Loucy (cell line): ENCODE results near the gene FOXP1.

Source experiments
- H2AFZ ChIP-seq: fragments of 200-600 bp; sonication (generic); 2 replicates; pipeline ENCODE4 v1.6.0; 2016; ENCODE audit warnings: antibody characterized with exemption, mild to moderate bottlenecking, low read length, moderate library complexity
- H3F3A ChIP-seq: fragments of 200-600 bp; 2 replicates; pipeline ENCODE4 v1.6.0; 2016; ENCODE audit warnings: antibody characterized with exemption, low read depth, mild to moderate bottlenecking
- H3K27me3 ChIP-seq: fragments of 200-600 bp; sonication (generic); 2 replicates; pipeline ENCODE4 v1.6.1; 2014; ENCODE audit warnings: low read length, mild to moderate bottlenecking; ENCODE audit not compliant: insufficient read depth, poor library complexity, severe bottlenecking
- H3K36me3 ChIP-seq: fragments of 200-600 bp; sonication (generic); 2 replicates; pipeline ENCODE4 v1.6.1; 2016; ENCODE audit warnings: low read length; ENCODE audit not compliant: insufficient read depth
- H3K4me1 ChIP-seq: fragments of 200-600 bp; sonication (generic); 2 replicates; pipeline ENCODE4 v1.5.1; 2014; ENCODE audit warnings: low read length, mild to moderate bottlenecking; ENCODE audit not compliant: insufficient read depth, poor library complexity, severe bottlenecking
- H3K4me2 ChIP-seq: fragments of 200-600 bp; sonication (generic); 2 replicates; pipeline ENCODE4 v1.6.0; 2014; ENCODE audit warnings: antibody characterized with exemption, low read length, low read depth, mild to moderate bottlenecking; ENCODE audit not compliant: poor library complexity, severe bottlenecking
- H3K4me3 ChIP-seq: fragments of 200-600 bp; sonication (generic); 2 replicates; pipeline ENCODE4 v1.5.1; 2014; ENCODE audit warnings: low read length, mild to moderate bottlenecking, mixed read lengths; ENCODE audit not compliant: poor library complexity, severe bottlenecking
- H3K79me2 ChIP-seq: fragments of 200-600 bp; sonication (generic); 2 replicates; pipeline ENCODE4 v1.6.1; 2014; ENCODE audit warnings: low read length; ENCODE audit not compliant: insufficient read depth
- H3K9ac ChIP-seq: fragments of 200-600 bp; sonication (generic); 2 replicates; pipeline ENCODE4 v1.6.0; 2014; ENCODE audit warnings: mild to moderate bottlenecking, low read depth, low read length, moderate library complexity; ENCODE audit not compliant: poor library complexity, severe bottlenecking
- H3K9me2 ChIP-seq: fragments of 200-600 bp; sonication (generic); replicated peaks from 2 replicates; pipeline ENCODE4 v1.6.1; 2016; ENCODE audit warnings: low read depth, low read length, mixed read lengths
- H3K9me3 ChIP-seq: fragments of 200-600 bp; sonication (generic); 2 replicates; pipeline ENCODE4 v1.6.1; 2014; ENCODE audit warnings: mild to moderate bottlenecking, antibody characterized with exemption, low read length, low read depth; ENCODE audit not compliant: insufficient read depth
- H4K20me1 ChIP-seq: fragments of 200-600 bp; sonication (generic); 2 replicates; pipeline ENCODE4 v1.6.0; 2014; ENCODE audit warnings: antibody characterized with exemption, low read length, mild to moderate bottlenecking; ENCODE audit not compliant: insufficient read depth, poor library complexity, severe bottlenecking
- EZH2phosphoT487 ChIP-seq: fragments of 200-600 bp; IDR thresholded peaks from 2 replicates; pipeline ENCODE4 v1.6.1; 2018; ENCODE audit warnings: antibody characterized with exemption, mild to moderate bottlenecking, moderate library complexity, borderline replicate concordance
- TF ChIP-seq, protein P1 (sequence below): fragments of 200-600 bp; sonication (generic); conservative IDR thresholded peaks from 2 replicates; pipeline ENCODE4 v1.5.1; 2014; ENCODE audit warnings: mild to moderate bottlenecking, antibody characterized with exemption, low read length

Gene FOXP1

GRCh38 chr3:71600646-71601288, 17.2 kb upstream of the FOXP1 start:
- no peak for TF ChIP-seq EZH2phosphoT487
- TF ChIP-seq, protein P1, sequence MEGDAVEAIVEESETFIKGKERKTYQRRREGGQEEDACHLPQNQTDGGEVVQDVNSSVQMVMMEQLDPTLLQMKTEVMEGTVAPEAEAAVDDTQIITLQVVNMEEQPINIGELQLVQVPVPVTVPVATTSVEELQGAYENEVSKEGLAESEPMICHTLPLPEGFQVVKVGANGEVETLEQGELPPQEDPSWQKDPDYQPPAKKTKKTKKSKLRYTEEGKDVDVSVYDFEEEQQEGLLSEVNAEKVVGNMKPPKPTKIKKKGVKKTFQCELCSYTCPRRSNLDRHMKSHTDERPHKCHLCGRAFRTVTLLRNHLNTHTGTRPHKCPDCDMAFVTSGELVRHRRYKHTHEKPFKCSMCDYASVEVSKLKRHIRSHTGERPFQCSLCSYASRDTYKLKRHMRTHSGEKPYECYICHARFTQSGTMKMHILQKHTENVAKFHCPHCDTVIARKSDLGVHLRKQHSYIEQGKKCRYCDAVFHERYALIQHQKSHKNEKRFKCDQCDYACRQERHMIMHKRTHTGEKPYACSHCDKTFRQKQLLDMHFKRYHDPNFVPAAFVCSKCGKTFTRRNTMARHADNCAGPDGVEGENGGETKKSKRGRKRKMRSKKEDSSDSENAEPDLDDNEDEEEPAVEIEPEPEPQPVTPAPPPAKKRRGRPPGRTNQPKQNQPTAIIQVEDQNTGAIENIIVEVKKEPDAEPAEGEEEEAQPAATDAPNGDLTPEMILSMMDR, result no peak
- H3K4me2 ChIP-seq, result no peak overlapping the region
- H2AFZ ChIP-seq, result no peak overlapping the region
- no peaks in the 10 kb centered on the region for H3K9me3 ChIP-seq
- H3K4me1 ChIP-seq, result no peaks in the 10 kb centered on the region
- H3K9ac ChIP-seq, result no peak overlapping the region
- H3K36me3 ChIP-seq, result no peaks in the 10 kb centered on the region
- H3K79me2 ChIP-seq, result no peaks in the 10 kb centered on the region
- H3K27me3 ChIP-seq, result no peaks in the 10 kb centered on the region
- H3K4me3 ChIP-seq, result no peak overlapping the region
- H3K9me2 ChIP-seq, result no peaks in the 10 kb centered on the region
- no peaks in the 10 kb centered on the region for H4K20me1 ChIP-seq
- no peaks in the 10 kb centered on the region for H3F3A ChIP-seq

- H3K4me1 ChIP-seq, result no peaks in the 10 kb centered on the region
Observed at GRCh38 chr3:71599416-71599815, 15.9 kb upstream of the FOXP1 start.

DNA sequence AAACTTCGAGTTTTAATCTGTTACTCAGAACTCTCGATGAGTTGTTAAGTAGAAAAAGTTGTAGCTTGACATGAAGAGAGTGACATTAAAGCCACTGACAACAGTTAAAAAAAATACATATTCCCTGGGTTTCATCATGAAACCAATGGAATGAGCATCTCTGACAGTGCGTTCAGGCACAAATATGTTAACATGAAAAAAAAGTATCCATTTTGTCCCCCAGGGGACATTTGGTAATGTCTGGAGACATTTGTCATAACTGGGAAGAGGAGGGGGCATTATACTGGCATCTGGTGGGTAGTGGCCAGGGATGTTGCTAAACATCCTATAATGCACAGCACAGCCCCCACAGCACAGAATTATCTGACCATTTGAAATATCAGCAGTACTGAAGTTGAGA, 14.8 kb upstream of the FOXP1 start:
- TF ChIP-seq, protein P1, result no peak
- no peak overlapping the region for H2AFZ ChIP-seq
- H3K79me2 ChIP-seq, result no peaks in the 10 kb centered on the region
- H3K27me3 ChIP-seq, result no peaks in the 10 kb centered on the region
- H3K9ac ChIP-seq, result no peak overlapping the region
- H3K36me3 ChIP-seq, result no peaks in the 10 kb centered on the region
- no peaks in the 10 kb centered on the region for H3K9me2 ChIP-seq
- no peaks in the 10 kb centered on the region for H4K20me1 ChIP-seq
- no peaks in the 10 kb centered on the region for H3F3A ChIP-seq
- H3K4me3 ChIP-seq, result no peak overlapping the region
- no peaks in the 10 kb centered on the region for H3K4me1 ChIP-seq
- H3K4me2 ChIP-seq, result no peak overlapping the region
- H3K9me3 ChIP-seq, result no peaks in the 10 kb centered on the region

More at GRCh38 chr3:71599416-71599815, 15.9 kb upstream of the FOXP1 start:
- Histone ChIP-seq H3K9me3 (no peaks in the 10 kb centered on the region), H3K27me3 (no peaks in the 10 kb centered on the region), H3K9me2 (no peaks in the 10 kb centered on the region), H2AFZ (no peak overlapping the region), H3K4me2 (no peak overlapping the region), H3K36me3 (no peaks in the 10 kb centered on the region), H3K9ac (no peak overlapping the region), H4K20me1 (no peaks in the 10 kb centered on the region), H3K79me2 (no peaks in the 10 kb centered on the region), H3F3A (no peaks in the 10 kb centered on the region), H3K4me3 (no peak overlapping the region)
- no peak for TF ChIP-seq EZH2phosphoT487
- TF ChIP-seq, protein P1, result no peak
